Right atrium auricular region (tissue), 2 donors: ENCODE data around the gene RANBP2. TPM values are rescaled to one million over a fixed set of nuclear protein-coding genes. Genes with fewer than 3 reads are reported as not detected.
"Not testable (repeated sequence)": the region's sequence is repeated elsewhere in the genome, so short reads cannot be mapped to it uniquely, and the experiment has no call there.

ENCODE experiments used
- DNase-seq: peaks from one replicate; pipeline ENCODE4 v3.0.0-alpha.2; 2019; ENCODE audit warnings: low spot score
- H3K27ac ChIP-seq, 2 donors: fragments of 200-600 bp; sonication (generic); 1 replicate in 1 of 2; 2 replicates in 1 of 2; pipeline ENCODE4 v1.5.1; 2016 to 2019
- H3K27me3 ChIP-seq, 2 donors: fragments of 200-600 bp; sonication (generic); one replicate each; pipeline versions ENCODE4 v1.5.1 to v1.6.0; 2017 to 2019
- H3K36me3 ChIP-seq: fragments of 200-600 bp; sonication (generic); one replicate; pipeline ENCODE4 v1.5.1; 2016
- H3K4me1 ChIP-seq, 2 donors: fragments of 200-600 bp; sonication (generic); one replicate each; pipeline versions ENCODE4 v1.5.1 to v1.6.0; 2017 to 2019
- H3K4me3 ChIP-seq, 2 donors: fragments of 200-600 bp; sonication (generic); 1 replicate in 1 of 2; 2 replicates in 1 of 2; pipeline ENCODE4 v1.5.1; 2017 to 2019; ENCODE audit warnings: mild to moderate bottlenecking in 1 of 2, moderate library complexity in 1 of 2
- H3K9me3 ChIP-seq, 2 donors: fragments of 200-600 bp; sonication (generic); one replicate each; pipeline ENCODE4 v1.5.1; 2019
- total RNA-seq, 2 donors: library from RNA; depleted of rRNA; stranded (reverse); fragments of >200 nt; gene quantifications; one replicate each; pipeline ENCODE4 v1.1.0, GENCODE V29; 2016
- TF ChIP-seq, protein P1 (sequence below), 2 donors: fragments of 200-600 bp; sonication (generic); IDR thresholded peaks; one replicate each; pipeline ENCODE4 v1.5.1; 2019; ENCODE audit warnings: antibody characterized with exemption in 2 of 2

Gene RANBP2
- 10 to 100 TPM; 45.8 to 52.4 TPM for total RNA-seq

GRCh38 chr2:108719149-108720044, at the start of gene RANBP2:
Gene RANBP2, plus strand, starts transcription at chr2:108719482. Its CDS starts 125 bp downstream, at chr2:108719607.
- TF ChIP-seq, protein P1, sequence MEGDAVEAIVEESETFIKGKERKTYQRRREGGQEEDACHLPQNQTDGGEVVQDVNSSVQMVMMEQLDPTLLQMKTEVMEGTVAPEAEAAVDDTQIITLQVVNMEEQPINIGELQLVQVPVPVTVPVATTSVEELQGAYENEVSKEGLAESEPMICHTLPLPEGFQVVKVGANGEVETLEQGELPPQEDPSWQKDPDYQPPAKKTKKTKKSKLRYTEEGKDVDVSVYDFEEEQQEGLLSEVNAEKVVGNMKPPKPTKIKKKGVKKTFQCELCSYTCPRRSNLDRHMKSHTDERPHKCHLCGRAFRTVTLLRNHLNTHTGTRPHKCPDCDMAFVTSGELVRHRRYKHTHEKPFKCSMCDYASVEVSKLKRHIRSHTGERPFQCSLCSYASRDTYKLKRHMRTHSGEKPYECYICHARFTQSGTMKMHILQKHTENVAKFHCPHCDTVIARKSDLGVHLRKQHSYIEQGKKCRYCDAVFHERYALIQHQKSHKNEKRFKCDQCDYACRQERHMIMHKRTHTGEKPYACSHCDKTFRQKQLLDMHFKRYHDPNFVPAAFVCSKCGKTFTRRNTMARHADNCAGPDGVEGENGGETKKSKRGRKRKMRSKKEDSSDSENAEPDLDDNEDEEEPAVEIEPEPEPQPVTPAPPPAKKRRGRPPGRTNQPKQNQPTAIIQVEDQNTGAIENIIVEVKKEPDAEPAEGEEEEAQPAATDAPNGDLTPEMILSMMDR (IDR thresholded peaks at IDR 0.05): no peak
- Histone ChIP-seq H3K36me3 (no peaks in the 10 kb centered on the region), H3K27ac (peak within 1 kb of the TSS; percentile 99 to 100), H3K4me3 (peak within 1 kb of the TSS; percentile 89 to 99), H3K9me3 (no peaks in the 10 kb centered on the region), H3K27me3 (no peaks in the 10 kb centered on the region), H3K4me1 (peaks cover 0 to 17% of the 10 kb centered on the region in 2 donors)
- peak; percentile 96 for DNase-seq

- not testable (repeated sequence) for H3K4me1 ChIP-seq, H3K27ac ChIP-seq, DNase-seq, H3K27me3 ChIP-seq, H3K9me3 ChIP-seq, H3K4me3 ChIP-seq
- H3K36me3 ChIP-seq: peaks cover 15% of the 10 kb centered on the region
Measured at GRCh38 chr2:108670282-108670681, 49.0 kb upstream of the RANBP2 start.

DNA sequence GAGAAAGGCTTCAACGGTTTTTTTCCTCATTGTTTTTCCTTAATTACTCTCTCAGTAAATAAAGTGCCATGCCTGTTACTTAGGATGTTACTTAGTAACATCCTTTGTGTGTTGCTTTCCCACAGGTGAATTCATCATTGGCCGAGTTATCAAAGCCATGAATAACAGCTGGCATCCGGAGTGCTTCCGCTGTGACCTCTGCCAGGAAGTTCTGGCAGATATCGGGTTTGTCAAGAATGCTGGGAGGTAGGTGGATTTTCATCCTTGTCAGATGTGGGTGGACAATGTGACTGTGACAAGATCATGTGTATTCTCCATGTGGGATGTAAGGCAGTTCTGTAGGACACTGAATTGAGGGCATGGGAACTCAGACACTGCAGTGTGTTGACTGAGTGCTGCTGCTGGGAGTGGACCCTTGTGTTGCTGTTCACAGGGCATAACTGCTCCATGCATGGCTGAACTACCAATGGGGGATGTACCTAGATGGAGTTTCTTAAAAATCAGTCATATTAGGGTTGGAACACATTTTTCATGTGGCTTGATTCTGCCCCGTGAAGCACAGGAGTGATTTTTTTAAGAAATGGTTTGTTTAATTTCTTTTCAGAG, 47.0 kb upstream of the RANBP2 start:
- not testable (repeated sequence) for H3K4me1 ChIP-seq, H3K27me3 ChIP-seq, H3K27ac ChIP-seq, DNase-seq, H3K9me3 ChIP-seq, H3K4me3 ChIP-seq
- peaks cover 15% of the 10 kb centered on the region for H3K36me3 ChIP-seq

DNA sequence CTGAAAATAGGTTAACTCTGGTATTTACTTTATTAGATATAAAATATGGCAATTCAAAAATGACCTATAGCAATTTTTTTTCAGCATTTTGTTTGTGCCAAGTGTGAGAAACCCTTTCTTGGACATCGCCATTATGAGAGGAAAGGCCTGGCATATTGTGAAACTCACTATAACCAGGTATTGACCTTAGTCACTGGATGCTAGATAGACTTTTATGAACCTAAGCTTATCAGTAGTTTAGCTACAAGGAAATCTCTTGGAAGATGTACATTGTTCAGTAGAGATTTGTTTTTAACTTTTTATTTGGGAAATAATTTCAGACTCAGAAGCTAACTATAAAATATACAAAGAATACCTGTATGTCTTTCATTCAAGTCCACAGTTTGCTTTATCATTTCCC, 42.8 kb upstream of the RANBP2 start:
- H3K4me1 ChIP-seq, H3K4me3 ChIP-seq, DNase-seq, H3K27ac ChIP-seq, H3K9me3 ChIP-seq, H3K27me3 ChIP-seq: not testable (repeated sequence)
- H3K36me3 ChIP-seq: peaks cover 34% of the 10 kb centered on the region

DNA sequence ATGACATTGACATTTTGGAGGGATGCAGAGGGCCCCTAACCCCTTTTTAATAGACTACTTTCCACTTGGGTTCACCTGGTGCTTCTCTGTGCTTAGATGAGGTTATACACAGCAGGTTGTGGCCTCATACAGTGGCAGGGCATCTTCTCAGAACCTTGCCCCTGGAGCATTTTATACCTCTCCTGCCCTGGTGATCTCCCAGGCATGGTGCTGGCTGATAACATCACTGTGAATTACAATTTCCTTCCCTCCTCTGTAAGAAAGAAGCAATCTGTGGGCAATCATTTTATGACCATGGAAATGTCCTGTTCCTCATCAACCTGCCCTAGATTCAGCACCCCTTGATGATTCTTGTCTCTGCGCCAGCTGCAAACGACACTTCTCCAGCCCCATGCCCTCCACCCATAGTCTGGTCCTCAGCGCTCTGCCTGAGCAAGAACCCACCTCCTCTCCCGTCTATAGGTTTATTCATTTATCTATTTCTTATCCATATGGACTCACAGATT, 42.0 kb upstream of the RANBP2 start:
- not testable (repeated sequence) for H3K4me3 ChIP-seq, H3K9me3 ChIP-seq, H3K27me3 ChIP-seq, H3K27ac ChIP-seq, DNase-seq, H3K4me1 ChIP-seq
- peaks cover 38% of the 10 kb centered on the region for H3K36me3 ChIP-seq

DNA sequence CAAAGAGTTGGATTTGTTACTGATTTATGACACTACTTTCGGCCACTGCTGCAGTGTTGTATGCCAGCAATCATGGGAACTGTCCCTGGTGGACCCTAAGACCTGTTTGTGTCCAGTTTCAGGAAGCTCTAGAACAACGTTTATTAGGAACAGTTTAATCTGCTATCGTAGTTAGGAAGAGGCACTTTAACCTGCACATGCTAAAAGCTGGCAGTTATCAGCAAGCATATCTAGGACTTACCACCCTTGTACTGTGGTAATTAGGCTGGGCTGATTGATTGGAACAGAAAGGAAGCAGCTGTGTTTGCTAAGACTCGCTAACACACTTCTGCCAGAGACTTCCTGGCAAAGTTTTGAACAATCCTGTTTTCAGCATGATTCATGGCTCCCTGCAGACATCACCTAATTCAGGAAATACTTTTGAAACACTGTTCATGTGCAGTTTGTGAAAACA, 41.1 kb upstream of the RANBP2 start:
- Histone ChIP-seq H3K36me3 (peaks cover 40% of the 10 kb centered on the region), H3K27ac (peak overlapping the region in 1 of 2 donors; percentile 40)
- H3K4me3 ChIP-seq, H3K4me1 ChIP-seq, H3K9me3 ChIP-seq, DNase-seq, H3K27me3 ChIP-seq: not testable (repeated sequence)

DNA sequence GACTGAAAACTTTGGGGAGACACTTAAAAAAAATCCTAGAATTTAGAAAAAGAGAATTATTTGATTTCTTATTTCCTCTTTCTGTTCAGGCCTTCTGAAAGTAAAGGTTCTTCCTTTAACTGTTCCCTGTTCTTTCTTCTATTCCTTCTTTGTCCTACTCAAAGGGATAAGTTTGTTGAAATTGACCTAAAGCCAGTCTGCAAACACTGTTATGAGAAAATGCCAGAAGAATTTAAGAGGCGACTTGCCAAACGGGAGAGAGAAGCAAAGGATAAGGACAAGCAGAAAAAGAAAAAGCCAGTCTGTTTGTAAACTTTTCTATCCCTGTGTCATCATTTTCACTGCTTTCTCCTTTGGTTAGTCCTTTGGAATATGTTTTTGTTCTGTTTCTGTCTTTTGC, 38.5 kb upstream of the RANBP2 start:
- DNase-seq, H3K4me3 ChIP-seq, H3K27ac ChIP-seq, H3K27me3 ChIP-seq, H3K4me1 ChIP-seq, H3K9me3 ChIP-seq: not testable (repeated sequence)
- H3K36me3 ChIP-seq: peaks cover 46% of the 10 kb centered on the region

DNA sequence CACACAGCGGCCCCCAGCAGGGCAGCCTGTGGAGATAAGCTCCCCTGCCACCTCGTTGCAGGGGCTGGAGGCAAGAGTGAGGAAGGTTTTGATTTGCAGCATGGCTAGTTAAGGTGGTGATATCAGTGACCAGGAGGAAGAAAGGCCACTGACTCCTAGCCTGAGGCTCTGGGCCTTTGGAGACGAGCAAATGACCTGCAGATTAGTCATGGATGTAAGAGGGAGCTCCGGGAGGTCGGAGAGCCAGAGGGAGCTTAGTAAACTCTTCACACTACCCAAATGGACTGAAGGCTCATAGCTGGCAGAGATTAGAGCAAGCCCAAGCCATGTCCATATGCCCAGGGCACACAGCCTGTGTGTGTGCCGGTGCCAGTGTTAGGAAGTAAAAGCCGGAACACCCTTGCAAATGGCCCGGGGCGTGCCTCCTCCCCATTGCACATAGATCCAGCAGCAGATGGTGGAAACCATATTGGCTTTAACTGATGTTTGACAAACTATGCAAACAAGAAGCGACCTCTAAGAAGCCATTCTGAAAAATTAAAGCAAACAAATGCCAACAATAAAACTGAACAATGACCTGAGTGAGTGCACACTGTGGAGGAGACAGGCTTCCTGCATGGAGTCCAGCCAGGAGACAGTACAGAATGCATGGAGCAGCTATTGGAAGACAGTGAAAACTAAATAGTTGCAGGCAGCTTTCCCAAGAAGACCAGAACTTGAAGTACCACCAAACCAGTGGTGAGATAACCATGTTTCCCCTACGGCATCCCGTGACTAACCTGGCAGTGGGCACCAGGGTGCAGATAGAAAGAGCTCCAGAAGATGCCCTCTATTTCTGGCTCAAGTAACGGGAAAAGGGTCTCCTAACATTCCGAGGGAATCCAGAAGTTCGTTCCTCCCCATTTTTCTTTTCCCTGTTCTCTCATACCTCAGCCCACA, 30.2 kb upstream of the RANBP2 start:
- H3K9me3 ChIP-seq, H3K4me3 ChIP-seq, H3K27me3 ChIP-seq, DNase-seq, H3K4me1 ChIP-seq, H3K27ac ChIP-seq: not testable (repeated sequence)
- H3K36me3 ChIP-seq: peaks cover 16% of the 10 kb centered on the region

GRCh38 chr2:108690001-108690400, 29.3 kb upstream of the RANBP2 start:
- not testable (repeated sequence) for H3K27me3 ChIP-seq, H3K4me3 ChIP-seq, H3K9me3 ChIP-seq, DNase-seq, H3K4me1 ChIP-seq, H3K27ac ChIP-seq
- peaks cover 10% of the 10 kb centered on the region for H3K36me3 ChIP-seq
